HK-2 (cell line): ENCODE measurements around the gene UCP3.

ENCODE experiments used
- DNase-seq: peaks from one replicate; pipeline ENCODE4 v3.0.0-alpha.2; 2018; ENCODE audit not compliant: unreplicated experiment

Gene UCP3

DNA sequence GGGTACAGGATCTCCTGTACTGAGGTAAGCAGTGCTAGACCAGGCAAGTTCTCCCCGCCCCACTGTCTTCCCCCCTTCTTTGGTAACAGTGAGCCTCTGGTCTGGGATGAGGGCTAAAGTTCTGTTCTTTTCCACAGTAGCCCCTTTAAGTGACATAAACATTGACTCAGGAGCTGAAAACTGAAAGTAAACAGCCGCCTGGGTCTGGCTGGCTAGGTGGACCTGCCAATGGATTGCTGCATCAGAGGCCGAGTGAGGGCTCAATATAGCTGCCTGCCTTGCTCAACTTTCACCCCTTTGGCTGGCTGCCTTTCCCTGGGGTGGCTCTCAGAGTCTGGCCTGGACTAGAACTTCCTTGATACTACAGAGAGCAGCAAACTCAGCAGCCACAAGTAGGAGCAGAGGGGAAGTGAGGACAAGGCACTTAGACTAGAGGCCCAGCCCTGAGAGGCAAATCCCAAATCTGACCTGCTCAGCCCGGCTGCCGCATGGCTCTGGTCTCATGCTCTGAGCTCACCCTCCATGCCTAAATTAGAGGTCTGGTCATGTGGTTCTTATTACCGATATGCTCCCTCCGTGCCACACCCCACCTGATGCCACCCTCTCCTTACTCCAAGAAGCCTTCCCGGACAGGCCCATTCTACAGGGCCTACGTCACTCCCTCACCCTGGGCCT is 9.6 kb upstream of the UCP3 start:
- no peak for DNase-seq

DNA sequence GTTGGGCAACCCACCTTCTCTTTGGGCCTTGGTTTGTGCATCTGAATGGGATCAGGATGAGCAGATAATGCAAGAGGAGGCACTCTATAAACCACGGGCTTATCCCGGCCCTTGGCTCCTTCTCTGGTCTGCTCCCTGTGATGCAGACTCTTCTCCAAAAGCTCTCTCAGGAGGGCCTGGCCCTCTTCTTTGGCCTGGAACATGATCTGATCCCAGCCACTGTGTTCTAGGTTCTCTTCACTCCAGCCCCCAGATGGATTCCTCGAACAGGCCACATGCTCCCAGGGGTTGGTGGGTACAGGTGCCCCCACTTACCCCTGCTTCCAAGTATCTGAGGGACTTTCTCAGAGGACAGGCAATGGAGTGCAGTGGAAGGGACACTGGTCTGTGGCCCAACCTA is 8.7 kb upstream of the UCP3 start:
- no peak for DNase-seq

DNA sequence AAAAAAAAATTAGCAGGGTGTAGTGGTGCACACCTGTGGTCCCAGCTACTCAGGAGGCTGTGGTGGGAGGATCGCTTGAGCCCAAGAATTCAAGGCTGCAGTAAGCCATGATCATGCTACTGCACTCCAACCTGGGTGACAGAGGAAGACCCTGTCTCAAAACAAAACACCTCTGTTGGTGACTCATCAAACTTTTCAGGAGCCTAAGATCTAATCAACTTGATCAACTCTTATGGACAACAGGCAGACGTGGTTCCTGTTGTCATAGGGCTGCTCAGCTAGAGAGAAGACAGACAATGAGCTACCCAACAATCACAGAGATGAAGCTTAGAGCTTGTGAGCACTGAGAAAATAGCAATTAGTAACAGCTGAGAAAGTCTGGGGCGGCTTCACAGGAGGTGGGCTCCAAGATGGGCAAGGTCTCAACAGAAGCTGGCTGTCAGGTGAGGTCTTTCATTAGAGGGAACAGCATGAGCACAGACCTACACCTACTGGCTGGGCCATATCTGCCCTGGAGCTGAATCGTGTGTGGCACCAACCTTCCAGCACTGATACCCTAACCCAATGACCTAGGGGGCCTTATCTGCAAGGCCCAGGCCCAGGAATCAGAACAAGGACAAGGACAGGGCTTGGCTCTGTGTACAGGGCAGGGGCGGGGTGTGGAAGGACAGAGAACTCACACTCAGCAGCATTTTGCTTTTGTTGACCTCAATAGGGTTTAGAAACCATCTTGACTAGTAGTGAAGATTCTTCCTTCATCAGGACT is 7.2 kb upstream of the UCP3 start:
- no peak for DNase-seq

DNA sequence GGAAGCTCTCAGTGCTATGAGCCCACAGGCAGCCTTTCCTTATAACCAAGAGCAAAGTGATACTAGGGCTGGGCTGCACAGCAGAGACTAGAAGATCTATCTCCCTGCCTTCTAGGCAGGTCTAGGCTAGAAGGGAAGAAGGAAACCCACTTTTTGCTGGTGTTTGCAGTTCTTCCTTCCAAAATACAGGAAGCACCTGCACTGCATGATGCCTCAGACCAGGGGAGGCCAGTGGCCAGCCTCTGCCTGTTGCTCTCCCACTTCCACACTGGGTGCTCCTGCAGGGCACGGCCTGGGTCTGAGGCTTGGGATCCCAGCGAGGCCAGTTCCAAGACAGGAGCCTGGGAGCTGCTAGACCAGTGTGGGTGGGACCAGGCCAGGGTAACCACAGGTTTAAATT is 6.0 kb upstream of the UCP3 start:
- DNase-seq, result no peak

DNA sequence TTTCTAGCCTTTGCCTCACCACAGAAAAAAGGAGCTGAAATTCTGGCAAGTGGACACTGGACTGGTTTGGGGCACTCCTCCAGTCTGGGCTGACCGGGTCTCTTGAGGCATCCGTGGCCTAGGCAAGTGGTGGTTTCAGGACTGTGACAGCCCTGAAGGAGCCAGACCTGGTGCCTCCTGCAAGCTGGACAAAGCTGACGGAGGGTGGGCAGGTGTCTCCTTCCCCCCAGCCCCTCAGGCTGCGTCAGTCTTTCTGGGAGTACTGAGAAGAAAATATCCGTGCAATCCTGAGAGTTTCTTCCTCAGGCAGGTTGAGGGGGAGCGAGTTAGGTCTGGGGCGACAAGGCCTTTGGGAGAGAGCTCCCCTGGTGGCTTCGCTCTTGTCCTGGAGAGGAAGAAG is 4.3 kb upstream of the UCP3 start:
- DNase-seq, result no peak

DNA sequence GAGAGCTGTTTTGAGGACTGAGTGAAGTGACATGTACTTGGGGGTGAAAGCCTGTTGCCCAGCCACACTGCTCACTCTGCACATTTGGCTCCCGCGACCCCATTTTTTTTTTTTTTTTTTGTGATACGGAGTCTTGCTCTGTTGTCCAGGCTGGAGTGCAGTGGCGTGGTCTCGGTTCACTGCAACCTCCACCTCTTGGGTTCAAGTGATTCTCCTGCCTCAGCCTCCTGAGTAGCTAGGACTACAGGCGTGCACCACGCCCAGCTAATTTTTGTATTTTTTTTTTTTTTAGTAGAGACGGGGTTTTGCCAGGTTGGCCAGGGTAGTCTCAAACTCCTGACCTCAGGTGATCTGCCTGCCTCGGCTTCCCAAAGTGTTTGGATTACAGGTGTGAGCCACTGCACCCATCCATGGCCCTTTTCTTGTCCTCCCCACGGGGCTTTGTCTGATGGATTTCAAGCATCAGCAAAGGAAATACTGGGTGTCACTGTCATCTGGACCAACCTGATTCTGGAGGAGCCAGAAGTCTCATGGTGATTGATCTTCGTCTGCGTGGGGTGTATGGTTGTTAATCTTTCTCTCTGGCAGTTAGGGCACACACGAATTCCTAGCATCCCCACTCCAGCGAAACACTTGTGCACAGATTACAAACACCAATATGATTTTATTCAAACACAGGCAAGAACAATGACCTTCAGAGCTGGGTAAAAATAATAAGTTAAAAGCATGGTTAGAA is 3.4 kb upstream of the UCP3 start:
- DNase-seq, result no peak

DNA sequence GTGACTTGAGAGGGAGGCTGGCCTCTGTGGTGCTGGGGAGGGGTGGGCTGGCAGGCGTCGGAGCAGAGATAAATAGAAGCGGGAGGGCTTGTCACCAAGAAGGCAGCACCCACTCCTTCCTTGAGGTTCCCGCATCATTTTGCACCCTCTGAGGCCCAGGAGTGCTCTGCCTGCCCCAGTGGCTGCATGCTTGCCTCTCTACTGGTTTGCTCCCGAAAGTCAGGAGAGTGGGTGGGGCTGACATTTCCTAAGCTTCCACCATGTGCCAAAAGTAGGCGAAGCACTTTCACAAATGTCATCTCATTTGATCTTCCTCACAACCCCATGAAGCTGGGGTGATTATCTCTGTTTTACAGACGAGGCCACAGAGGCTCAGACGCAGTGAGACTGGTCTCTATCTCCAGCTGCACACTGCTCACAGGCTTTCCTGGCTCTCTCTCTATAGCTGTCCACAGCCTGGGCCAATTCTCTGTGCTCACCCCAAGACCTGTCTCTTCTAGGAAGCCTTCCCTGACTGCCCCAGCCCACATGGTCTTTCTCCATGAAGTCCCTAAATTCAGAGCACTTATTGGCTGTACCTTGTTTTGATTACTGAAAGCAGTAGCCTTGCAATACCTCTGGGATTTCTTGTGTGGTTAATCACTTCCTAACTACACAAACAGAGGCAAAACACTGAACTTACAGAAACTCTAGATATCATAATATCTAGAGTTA is 2.6 kb upstream of the UCP3 start:
- DNase-seq, result no peak

DNA sequence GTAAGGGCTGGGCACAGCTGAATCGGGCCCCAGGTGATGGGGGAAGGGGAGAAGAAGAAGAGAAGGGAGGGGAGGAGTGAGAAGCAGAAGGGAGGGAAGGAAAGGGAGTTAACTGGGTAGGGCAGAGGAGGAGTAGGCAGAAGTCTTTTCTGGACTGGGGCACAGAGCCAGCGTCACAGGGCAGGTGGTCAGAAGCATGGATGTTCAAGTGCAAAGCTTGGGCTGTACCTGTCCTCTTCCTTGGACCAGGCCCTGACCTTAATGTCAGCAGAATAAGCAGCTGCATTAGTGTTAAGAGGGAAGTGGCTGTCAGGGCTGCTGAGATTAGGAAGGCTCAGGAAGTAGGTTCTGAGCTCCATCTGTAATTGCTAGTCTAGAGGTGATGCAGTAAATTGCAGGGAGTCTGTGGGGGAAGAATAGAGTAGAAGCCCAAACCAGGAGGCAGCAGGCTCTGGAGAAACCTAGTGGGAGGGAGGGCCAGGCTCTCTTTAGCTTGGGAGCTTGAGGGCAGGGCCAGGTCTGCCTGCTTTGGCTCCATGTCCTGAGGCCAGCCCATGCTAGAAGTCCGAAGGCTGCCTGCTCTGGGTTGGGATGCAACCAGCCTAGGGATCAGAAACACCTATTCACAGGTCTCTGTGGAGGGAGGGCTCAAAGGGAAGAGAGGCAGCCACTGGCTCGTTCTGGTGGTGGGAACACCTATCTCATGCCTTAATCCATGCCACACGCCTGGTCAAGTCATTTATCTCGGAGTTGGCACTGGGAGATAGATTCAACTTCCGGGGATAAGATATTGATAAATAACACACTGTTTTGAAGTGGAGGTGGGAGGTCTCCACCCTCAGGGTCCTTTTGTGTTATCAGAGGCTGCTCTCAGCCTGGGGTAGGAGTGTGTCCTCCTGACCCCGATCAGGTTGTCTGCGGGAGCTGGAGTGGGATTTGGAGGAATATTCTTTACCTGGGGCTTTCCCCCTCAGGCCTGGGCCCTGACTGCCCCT is 1.7 kb upstream of the UCP3 start:
- DNase-seq, result no peak

DNA sequence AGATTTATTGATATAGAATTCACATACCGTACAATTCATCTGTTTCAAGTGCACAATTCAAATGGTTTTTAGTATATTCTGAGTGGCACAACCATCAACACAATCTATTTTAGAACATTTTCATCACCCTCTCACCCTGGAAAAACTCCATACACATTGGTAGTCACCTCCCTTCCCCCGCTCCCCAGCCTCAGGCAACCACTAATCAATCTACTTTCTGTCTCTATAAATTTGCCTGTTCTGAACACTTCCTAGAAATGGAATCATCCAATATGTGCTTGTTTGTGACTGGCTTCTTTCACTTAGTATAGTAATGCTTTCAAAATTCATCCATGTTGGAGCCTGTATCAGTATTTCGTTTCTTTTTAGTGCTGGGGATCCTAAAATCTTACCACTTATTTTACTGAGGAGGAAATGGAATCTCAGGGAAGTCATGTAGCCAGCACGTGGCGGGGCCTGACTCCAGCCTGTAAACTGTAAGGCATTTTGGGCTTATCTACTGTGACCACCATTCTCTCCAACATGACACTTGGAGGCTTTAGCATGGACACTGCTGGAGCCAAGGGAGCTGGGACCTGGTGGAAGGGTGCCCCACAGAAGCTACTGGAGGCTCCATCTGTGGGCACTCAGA is 905 bp upstream of the UCP3 start:
- DNase-seq, result no peak

DNA sequence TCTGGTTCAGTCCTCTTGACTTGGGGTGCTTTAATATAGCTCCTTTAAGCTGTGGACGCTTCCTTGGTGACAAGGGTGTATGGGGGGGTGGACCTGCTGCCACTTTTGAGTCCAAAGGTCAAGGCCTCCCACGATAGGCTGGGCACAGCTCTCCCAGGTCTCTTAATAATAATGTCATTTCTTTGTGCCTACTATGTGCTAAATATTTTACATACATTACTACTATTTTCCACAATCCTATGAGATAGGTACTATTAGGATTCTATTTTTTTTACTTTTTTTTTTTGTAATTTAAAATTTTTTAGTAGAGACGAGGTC is 304 bp upstream of the UCP3 start:
- DNase-seq, result no peak

DNA sequence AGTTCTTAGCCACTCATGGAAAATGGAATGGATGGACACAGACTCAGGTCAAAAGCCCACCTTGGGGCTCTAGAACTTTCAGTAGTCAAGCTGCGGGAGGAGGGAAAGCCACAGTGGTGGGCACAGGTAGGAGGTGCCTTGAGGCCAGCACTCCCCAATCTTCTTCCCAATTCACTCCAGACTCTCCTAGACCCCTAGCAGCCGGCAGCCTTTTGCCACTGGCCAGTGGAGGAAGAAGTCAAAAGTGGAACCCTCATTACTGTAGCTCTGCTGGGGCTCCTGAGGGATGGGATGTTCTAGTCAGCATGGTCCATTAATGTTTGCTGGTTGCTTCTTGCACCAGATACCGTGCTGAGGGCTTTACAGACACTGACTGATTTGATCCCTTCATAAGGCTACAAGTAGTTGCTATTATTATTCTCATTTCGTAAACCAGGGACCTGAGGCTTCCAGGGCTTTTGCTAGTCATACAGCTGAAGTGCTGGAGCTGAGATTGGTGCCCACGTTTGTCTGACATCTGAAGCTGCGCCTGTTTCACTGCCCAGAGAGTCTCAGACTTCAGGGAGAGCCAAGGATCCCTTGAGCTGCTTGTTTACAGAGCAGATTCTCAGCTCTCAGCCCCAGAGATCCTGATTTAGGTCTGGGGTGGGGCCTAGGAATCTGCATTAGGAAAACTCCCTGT is 1.1 kb downstream of the UCP3 start:
- no peak for DNase-seq

DNA sequence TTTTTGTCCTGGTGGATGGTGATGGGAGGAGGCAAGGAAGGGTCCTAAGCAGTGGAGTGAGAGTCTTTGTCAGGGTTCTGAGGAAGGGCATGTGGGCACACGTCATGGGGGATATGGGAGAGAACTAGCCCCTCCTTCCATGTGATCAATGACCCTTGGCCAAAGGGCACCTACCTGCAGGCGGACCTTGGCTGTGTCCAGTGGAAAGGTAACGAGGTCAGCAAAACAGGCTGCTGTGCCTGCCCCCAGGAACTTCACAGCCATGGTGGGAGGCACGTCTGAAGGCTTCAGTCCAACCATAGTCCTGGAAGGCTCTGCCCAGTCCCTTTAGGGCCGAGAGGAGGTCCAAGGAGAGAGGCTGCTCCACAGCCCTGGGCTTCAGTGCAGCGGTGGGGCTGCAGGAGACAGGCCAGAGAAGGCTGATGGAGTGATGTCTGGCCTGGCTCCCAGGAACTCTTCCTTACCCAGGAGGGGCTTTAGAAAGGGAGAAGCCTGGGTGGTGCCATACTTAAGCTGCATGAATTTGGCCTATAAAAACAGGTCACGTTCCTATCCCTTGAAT is 2.1 kb downstream of the UCP3 start:
- no peak for DNase-seq

DNA sequence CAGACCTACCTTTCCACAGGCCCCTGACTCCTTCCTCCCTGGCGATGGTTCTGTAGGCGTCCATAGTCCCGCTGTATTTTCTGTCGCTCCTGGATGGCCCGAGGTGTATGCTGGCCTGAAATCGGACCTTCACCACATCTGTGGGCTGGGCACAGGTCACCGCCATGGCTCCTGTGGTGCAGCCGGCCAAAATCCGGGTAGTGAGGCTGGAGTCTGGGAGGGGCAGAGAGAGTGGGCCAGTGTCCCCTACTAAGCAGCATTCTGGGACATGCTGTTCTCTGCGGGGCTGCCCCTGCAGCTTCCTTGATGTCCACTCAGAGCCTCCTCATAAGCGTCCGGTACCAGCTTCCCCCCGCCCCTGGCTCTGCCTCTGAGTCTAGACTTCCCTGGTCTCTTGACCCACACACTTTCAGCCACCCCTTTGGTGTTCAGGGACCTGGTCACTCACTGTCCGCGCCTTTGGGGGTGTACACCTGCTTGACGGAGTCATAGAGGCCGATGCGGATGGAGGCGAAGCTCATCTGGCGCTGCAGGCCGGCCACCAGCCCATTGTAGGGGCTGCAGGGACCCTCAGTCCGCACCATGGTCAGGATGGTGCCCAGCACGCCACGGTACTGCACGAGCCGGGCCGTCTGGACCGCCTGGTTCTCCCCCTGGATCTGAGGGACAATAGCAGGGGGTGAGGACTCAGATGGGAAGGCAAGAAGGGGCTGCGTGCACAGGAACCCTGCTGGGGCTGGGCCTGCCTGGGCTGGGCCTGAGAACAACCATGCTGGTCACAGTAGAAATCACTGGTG is 3.0 kb downstream of the UCP3 start:
- DNase-seq, result no peak

DNA sequence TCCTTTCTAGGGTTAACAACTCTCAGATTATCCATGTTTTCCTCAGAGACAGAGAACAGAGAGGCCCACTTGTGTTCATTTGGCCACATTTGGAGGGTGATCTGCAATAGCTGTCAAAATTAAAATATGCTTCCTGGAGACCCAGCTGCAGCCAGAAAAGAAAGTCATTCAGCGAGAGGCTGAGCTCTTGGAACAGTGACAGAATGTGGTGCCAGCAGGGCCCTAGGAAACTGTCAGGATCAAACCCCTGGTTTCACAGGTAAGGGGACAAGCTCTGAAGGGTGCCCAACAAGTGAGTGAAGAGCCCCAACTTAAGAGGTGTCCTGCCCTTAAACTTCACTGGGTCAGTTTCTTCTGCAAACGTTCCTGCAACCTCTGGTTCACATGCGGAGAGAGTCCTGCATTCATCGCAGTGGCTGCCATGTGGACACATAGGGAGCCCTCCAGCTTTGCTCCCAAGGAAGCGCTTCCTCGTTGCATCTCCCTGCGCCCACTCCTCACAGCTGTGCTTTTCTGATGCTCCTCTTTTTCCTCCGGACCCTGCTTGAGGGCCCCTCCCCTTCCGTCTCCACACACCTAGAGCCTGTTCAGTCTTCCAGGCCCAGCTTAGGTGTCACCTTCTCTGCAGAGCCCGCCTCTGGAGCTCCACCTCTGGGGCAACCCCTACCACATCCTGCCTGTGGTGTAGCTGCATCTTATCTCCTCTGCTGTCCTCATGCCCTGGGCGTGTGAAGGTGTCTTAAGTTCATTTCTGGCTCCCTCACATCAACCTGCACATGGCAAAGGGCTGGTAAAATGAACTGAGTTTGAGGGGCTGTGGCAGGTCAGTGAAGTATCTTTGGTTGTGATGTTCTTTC is 3.9 kb downstream of the UCP3 start:
- DNase-seq, result no peak

DNA sequence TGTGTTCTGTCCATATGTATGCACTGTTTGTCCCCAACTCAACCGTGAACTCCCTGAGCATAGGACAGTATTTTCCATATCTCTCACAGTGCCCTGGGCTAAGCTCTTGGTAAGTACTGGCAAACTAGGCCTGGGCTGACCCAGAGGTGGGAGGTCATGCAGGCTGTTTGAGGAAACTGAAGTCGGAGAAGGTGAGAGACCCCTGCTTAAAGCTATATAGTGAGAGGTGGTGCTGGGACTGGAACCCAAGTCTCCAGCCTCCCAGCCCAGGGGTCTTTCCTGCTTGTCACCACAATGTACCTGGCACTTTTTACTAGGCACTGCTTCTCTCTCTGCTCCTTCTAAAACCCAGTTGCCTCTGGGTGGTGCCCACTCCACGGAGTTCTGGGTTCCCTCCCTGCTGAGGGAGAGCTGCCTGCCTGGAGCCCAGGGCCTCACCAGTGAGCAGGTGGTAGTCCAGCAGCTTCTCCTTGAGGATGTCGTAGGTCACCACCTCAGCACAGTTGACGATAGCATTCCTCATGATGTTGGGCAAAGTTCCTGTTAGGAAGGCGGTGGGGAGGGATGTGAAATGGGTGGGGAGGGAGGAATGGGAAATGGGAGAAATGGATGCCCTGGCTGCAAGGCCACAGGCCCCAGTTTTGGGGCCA is 4.7 kb downstream of the UCP3 start:
- DNase-seq, result no peak

DNA sequence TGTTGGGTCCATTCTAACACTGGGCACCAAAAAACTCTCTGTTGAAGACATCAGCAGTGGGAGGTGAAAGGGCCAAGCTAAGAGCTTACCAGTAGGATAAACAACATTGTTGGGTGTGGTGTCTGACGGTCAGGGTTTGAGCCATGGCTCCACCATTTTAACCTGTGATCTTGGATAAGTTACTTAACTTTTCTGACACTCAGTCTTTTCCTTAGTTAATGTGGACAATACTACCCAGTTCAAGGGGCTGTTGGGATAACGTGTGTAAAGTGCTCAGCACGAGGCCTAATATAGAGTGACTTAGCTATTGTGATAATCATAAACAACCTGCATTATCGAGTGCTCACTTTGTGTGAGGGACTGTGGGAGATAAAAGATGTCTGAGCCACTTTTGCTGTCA is 6.1 kb downstream of the UCP3 start:
- DNase-seq, result no peak

DNA sequence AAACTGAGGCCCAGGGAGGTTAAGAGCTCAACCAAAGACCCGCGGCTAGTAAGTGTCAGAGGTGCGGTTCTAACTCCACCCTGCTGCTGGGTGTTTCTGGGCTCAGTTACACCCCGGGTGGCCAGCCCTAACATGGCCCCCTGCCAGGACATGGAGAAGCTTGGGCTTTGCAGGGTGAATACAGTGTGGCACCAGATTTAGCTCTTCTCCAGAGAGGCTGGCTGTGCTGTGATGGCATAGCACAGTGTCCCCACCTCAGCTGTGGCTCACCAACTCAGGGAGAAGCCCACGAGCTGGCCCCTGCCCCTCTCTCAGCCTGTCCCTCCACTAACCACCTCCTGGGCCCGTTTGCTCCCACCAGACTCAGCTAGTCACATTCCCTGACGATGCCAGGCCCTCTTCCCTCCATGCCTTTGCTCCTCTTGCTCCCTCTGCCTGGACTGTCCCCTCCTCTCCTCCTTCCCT is 7.0 kb downstream of the UCP3 start:
- no peak for DNase-seq
